Stomach smooth muscle (tissue), 2 donors: ENCODE measurements around the gene GEMIN7.
A peak's percentile ranks its signal among the peaks of the same experiment; 100 is the strongest.

Experiments used
- H3K27ac ChIP-seq: one replicate; pipeline ENCODE4 v1.7.0; 2013; ENCODE audit warnings: mild to moderate bottlenecking, low read length, inconsistent platforms
- H3K27me3 ChIP-seq, 2 donors: one replicate each; pipeline ENCODE4 v1.7.0; 2013; ENCODE audit warnings: low read length in 2 of 2; ENCODE audit not compliant: insufficient read depth in 2 of 2, control insufficient read depth in 1 of 2
- H3K36me3 ChIP-seq, 2 donors: one replicate each; pipeline ENCODE4 v1.7.0; 2013; ENCODE audit warnings: low read length in 2 of 2; ENCODE audit not compliant: control insufficient read depth in 2 of 2, insufficient read depth in 2 of 2
- H3K4me1 ChIP-seq: one replicate; pipeline ENCODE4 v1.7.0; 2013; ENCODE audit warnings: low read length; ENCODE audit not compliant: control insufficient read depth, insufficient read depth
- H3K4me3 ChIP-seq, 2 donors: one replicate each; pipeline ENCODE4 v1.7.0; 2013; ENCODE audit warnings: low read length in 2 of 2
- H3K9ac ChIP-seq, 2 donors: one replicate each; pipeline ENCODE4 v1.7.0; 2013; ENCODE audit warnings: low read length in 2 of 2, mild to moderate bottlenecking in 1 of 2
- H3K9me3 ChIP-seq, 2 donors: one replicate each; pipeline ENCODE4 v1.7.0; 2013; ENCODE audit warnings: low read length in 2 of 2; ENCODE audit not compliant: control insufficient read depth in 2 of 2
- donor health status: healthy.
- donor health status: Pancreatic carcinoma.

The GEMIN7 gene

DNA sequence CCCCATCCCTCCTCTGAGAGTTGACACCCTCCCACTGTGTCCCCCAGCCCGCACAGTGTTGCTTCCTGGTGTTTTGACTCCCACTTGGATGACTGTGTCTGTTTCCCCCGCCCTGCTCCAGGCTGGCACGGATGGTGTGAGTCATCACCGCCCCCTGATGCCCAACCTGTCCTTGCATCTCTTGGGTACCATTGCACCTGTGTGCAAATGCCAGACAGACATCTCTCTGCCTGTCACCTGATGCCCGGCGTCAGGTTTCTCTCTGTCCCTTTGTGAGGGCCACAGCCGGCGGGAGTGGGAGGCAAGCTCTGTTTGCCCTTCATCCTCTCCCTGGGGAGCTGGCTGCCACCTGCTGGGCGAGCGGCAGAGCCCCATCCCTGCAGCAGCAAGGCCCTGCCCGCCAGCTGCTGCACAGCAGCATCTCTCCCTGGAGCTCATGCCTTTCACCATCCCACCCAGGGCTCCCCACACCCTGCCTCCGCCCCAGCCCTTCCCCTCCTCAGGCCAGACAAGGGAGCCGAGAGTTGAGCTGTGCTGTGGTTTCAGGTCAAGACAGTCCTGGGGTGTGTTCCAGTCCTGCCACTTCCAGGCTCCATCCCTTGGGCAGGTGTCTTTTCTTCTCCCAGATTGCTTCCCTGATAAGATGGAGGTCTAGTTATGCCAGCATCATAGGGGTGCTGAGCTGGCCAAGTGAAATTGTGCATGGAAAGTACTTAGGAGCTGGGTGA lies 52.0 kb downstream of the GEMIN7 start:
- peaks cover 2 to 3% of the 10 kb centered on the region in 2 donors for H3K36me3 ChIP-seq
- H3K4me1 ChIP-seq = no peaks in the 10 kb centered on the region
- no peaks in the 10 kb centered on the region for H3K9me3 ChIP-seq
- no peak overlapping the region for H3K4me3 ChIP-seq
- no peaks in the 10 kb centered on the region for H3K27me3 ChIP-seq
- H3K9ac ChIP-seq = no peak overlapping the region
- H3K27ac ChIP-seq = no peak overlapping the region

DNA sequence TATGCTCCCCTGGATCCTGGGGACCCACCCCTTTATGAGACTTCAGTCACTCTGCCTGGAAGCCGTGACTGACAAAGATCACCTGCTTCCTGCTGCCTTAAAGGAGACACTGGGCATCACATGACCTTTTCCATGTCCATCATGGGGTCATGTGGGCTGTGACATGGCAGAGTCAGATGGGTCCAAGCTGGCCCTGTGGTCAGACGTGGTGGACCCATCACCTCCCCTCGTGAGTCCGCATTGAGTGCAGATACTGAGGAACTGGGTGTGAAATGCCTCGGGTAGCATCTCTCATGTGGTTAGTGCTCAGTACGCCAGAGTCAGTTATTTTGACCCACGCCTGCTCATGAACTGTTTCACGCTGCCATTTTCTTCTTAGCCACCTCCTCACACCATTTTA lies 54.6 kb downstream of the GEMIN7 start:
- Histone ChIP-seq H3K4me1 (peaks cover 16% of the 10 kb centered on the region), H3K27ac (no peak overlapping the region), H3K27me3 (no peaks in the 10 kb centered on the region), H3K4me3 (no peak overlapping the region), H3K9me3 (no peaks in the 10 kb centered on the region), H3K9ac (no peak overlapping the region), H3K36me3 (peaks cover 2% of the 10 kb centered on the region in 2 donors)

DNA sequence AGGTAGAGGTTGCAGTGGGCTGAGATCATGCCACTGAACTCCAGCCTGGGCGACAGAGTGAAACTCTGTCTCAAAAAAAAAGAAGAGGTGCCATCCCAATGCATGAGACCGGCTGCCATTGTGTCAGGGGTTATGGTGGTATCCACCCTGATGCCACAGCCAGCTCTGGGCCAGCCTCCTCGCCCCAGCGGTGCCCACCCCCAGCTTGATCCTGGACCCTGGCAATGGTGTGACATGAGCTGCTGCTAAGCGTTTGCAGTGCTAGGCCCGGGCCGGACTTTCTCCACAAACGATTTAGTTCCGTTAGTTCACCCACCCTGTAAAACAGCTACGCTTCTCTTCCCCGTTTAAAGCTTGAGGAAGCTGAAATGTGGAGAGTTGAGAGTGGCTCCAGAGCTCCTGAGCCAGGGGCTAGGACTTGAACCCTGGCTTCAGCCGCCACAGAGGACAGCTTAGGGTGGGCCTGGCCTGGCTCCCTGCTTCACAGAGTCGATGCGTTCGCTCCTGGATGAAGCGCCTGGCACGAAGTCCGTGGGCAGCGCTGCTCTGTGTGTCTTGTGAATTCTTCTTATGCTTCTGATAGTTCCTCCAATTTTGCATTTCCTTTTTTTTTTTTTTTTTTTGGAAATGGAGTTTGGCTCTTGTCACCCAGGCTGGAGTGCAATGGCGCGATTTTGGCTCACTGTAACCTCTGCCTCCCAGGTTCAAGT lies 56.3 kb downstream of the GEMIN7 start:
- H3K9ac ChIP-seq = no peak overlapping the region
- H3K4me1 ChIP-seq = peaks cover 16% of the 10 kb centered on the region
- H3K9me3 ChIP-seq = no peaks in the 10 kb centered on the region

DNA sequence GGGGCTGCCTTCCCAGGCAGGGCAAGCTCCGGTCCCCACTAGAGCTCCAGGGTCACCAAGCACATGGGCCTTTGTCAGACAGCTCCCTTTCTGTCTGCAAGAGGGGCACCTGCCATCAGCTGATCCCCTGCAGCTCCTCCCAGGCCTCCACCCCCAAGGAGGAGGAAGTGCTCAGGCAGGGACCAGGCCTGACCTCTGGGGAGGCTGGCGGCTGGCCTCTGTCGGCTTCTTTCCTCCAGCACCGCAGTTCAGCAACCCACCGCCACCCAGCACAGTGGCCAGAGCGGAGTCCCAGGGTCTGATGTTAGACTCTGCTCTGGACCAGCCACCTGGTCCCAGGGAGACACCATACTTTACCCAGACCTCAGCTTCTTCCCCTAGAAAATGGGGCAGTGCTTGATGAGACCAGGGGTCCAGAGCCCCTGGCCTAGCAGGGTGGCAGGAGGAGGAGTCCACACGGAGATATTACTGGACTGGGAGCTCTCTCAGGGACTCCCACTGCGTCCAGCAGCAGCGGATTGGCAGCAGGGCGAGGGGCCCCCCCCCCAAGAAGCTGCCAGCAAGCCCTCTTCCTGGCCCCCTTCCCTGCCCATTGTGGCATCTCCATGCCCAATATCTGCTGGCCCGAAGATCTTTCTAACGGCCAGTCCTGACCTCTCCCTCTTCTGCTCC lies 57.6 kb downstream of the GEMIN7 start:
- Histone ChIP-seq H3K4me3 (peak overlapping the region in 1 of 2 donors; percentile 55), H3K9ac (peak overlapping the region in 1 of 2 donors; percentile 55), H3K36me3 (peaks cover 0 to 5% of the 10 kb centered on the region in 2 donors), H3K27me3 (no peaks in the 10 kb centered on the region), H3K27ac (peak overlapping the region; percentile 53), H3K9me3 (no peaks in the 10 kb centered on the region), H3K4me1 (peaks cover 16% of the 10 kb centered on the region)

More for the DNA sequence above, 56.3 kb downstream of the GEMIN7 start:
- no peaks in the 10 kb centered on the region for H3K27me3 ChIP-seq
- no peak overlapping the region for H3K27ac ChIP-seq
- peaks cover 0 to 2% of the 10 kb centered on the region in 2 donors for H3K36me3 ChIP-seq
- H3K4me3 ChIP-seq = no peak overlapping the region

DNA sequence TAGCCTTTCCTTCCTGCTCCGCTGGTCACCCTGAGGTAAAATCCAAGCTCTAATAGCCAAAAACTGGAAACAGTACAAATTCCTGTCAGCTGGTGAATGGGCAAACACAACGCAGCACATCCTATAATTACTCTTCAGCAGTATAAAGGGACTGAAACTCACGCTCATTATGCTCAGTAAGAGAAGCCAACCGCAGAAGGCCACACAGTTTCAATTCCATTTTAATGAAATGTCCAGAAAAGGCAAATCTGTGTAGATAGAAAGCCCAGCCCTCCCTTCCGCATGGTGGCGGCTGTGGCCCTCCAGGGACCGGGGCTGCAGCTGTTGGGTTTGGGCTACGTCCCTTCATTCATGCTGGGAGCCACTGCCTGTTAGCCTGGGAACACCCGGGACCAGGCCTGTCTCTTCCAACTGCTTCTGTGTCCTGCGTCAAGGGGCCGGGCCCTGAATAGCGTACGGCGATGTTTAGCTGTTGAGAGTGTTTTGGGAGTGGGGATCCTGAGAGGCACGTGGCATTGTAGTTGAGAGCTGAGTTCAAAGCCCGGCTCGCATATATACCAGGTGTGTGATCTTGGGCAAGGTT lies 58.2 kb downstream of the GEMIN7 start:
- Histone ChIP-seq H3K9ac (peak overlapping the region in 1 of 2 donors; percentile 55), H3K9me3 (no peaks in the 10 kb centered on the region), H3K4me1 (peaks cover 16% of the 10 kb centered on the region), H3K36me3 (peaks cover 3 to 8% of the 10 kb centered on the region in 2 donors), H3K4me3 (peak overlapping the region; percentile 27 to 55), H3K27me3 (no peaks in the 10 kb centered on the region), H3K27ac (peak overlapping the region; percentile 53)

DNA sequence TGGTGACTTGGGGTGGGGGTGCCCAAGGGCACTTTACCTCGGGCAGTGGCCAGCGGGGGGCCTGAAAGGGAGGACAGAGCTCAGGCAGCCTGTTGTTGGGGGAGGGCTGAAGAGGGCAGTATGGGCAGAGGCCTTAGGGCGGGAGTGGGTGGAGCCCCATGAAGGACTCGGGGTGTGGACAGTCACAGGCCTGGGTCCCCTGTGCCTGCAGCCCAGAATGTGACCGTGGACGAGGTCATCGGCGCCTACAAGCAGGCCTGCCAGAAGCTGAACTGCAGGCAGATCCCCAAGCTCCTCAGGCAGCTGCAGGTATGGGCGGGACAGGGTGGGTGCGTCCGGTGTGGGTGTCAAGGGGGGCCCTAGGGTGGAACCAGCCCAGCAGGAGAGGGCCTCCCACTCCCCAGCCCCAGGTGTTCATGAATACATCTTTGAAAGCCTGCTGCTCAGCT lies 59.3 kb downstream of the GEMIN7 start:
- H3K9me3 ChIP-seq = no peaks in the 10 kb centered on the region
- H3K4me3 ChIP-seq = no peak overlapping the region
- H3K36me3 ChIP-seq = peaks cover 4 to 16% of the 10 kb centered on the region in 2 donors
- peaks cover 16% of the 10 kb centered on the region for H3K4me1 ChIP-seq
- no peak overlapping the region for H3K27ac ChIP-seq
- H3K9ac ChIP-seq = no peak overlapping the region
- no peaks in the 10 kb centered on the region for H3K27me3 ChIP-seq

DNA sequence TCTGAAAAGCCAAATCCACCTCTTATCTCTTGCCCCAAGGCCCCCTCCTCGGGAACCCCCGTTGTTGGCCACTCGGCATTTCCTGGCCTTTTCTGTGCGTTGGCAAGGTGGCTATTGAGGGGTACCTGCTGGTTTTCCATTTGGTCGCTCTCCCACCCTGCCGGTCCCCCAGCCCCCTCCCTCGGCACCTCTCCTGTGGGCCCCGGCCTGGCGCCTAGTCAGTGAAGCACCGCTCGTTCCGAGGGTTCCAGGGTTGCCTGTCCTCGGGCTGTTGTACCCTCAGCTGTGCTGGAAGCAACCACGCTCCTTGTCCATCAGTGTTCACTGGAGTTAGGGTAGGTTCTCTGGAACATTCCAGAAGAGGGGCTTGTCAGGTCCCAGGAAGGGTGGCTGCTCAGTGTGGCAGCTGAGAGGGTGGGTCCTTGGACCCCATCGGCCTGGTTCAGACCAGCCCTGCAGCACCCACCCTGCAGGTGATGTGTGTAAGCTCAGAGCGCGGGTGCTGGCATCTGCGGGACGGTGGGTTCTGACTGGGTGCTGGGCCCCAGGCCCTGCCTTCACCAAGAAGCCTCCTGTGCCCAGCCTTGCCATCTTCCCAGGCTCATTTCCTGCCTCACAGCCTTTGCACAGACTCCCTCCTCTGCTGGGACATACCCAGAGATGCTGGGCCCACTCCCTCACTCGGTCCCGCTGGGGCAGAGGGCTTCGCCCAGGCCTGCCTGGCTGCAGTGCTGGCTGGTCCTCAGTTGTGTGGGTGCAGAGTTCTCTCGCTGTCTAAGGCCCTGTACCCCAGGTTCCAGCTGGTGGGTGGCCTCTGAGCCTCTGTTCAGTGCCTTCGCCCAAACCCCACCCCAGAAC lies 60.5 kb downstream of the GEMIN7 start:
- Histone ChIP-seq H3K9me3 (no peaks in the 10 kb centered on the region), H3K36me3 (peaks cover 4 to 19% of the 10 kb centered on the region in 2 donors), H3K27me3 (no peaks in the 10 kb centered on the region), H3K9ac (no peak overlapping the region), H3K4me3 (no peak overlapping the region), H3K27ac (no peak overlapping the region), H3K4me1 (peaks cover 16% of the 10 kb centered on the region)

DNA sequence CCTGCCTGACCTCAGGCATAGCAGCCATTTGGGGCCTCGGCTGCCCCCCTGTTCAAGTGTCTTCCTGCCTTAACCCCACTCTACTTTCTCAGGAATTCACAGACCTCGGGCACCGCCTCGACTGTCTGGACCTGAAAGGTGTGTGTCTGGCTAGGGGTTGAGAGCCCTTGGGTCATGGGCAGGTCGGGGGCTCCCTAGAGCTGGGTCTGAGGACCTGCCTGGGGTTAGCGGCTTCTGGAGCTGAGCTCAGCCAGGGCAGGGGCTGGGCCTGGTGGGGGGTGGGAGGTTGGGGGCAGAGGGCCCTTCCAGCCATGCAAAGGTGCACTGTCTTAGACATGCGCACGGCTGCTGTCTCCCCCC lies 61.1 kb downstream of the GEMIN7 start:
- H3K27me3 ChIP-seq = no peaks in the 10 kb centered on the region
- peaks cover 16% of the 10 kb centered on the region for H3K4me1 ChIP-seq
- H3K9ac ChIP-seq = no peak overlapping the region

DNA sequence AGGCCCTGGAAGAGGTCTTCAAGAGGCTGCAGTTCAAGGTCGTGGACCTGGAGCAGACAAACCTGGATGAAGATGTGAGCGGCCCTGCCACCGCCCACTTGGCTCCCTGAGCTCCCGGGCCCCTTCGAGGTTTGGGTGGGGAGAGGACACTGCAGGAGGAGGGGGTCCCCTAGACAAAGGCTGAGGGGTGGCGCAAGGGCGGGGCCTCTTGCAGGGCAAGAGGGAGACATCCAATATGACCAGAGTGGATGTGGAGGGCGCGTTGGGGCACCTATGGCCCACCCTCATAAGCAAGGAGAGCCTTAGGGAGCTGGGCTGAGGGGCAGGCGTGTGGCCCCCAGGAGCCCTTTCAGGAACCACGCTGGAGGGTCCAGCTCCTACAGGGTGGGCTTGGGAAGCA lies 61.5 kb downstream of the GEMIN7 start:
- Histone ChIP-seq H3K27me3 (no peaks in the 10 kb centered on the region), H3K4me3 (no peak overlapping the region), H3K9ac (no peak overlapping the region), H3K27ac (no peak overlapping the region), H3K36me3 (peaks cover 4 to 24% of the 10 kb centered on the region in 2 donors), H3K9me3 (no peaks in the 10 kb centered on the region), H3K4me1 (peaks cover 16% of the 10 kb centered on the region)

More for the DNA sequence above, 61.1 kb downstream of the GEMIN7 start:
- peaks cover 4 to 24% of the 10 kb centered on the region in 2 donors for H3K36me3 ChIP-seq
- no peak overlapping the region for H3K4me3 ChIP-seq
- no peaks in the 10 kb centered on the region for H3K9me3 ChIP-seq
- no peak overlapping the region for H3K27ac ChIP-seq
